ENCODE results near the gene CXCR4.
A peak's percentile ranks its signal among the peaks of the same experiment; 100 is the strongest.

The CXCR4 gene

GRCh38 chr2:136070913-136071312 is 47.0 kb downstream of the CXCR4 start:
- DNase-seq, result no peak

GRCh38 chr2:136069773-136070172 is 48.2 kb downstream of the CXCR4 start:
- no peak for DNase-seq

DNA sequence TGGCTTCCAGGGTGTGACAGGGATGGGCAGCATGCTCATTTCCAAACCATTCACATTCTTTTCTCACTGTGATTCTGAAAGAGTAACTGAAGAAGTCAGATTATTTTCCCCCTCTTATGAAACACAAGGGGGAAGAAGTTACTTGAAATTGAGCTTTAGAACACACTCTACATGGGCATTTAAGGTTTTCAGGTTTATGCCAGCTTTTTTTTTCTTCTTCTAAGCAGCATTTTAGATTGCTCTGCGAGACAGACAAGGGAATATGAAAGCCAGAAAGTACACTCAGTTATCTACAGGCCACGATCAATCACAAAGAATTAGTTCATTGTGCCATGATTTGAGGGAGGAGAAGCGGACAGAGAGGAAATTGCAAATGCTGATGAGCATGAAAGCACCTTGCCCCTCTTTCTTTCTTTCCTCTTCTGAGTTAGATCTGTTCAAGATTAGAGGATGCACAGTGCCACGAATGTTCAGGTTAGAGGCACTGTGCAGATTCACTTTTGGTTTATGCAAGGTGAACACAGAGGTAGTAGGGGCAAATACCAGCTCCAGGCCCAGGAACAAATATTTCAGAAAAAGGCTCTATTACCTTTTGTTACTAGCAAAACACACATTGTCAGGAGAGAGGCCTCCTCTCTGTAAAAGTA is 49.2 kb downstream of the CXCR4 start:
- DNase-seq, result peak; percentile 30

GRCh38 chr2:136067897-136068580 is 49.9 kb downstream of the CXCR4 start:
- no peak for DNase-seq

DNA sequence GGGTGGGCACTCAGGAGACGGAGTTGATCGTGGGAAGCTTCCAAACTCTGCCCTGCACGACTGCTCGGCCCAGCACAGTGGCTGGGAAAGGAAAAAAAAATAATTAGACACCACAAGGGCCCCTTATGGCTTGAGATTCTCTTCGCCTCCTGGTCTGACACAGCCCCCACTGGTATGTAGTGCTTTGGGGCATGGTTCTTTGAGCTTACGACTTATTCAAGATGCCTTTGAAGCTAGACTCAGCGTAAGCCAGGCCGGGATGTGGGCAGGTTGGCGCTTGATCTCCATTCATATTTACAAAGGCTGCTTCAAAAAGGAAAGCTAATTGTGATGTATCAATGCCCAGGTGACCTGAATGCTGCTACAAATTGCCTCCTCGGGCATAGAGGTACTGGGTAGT is 50.5 kb downstream of the CXCR4 start:
- no peak for DNase-seq

GRCh38 chr2:136065907-136066306 is 52.0 kb downstream of the CXCR4 start:
- no peak for DNase-seq

DNA sequence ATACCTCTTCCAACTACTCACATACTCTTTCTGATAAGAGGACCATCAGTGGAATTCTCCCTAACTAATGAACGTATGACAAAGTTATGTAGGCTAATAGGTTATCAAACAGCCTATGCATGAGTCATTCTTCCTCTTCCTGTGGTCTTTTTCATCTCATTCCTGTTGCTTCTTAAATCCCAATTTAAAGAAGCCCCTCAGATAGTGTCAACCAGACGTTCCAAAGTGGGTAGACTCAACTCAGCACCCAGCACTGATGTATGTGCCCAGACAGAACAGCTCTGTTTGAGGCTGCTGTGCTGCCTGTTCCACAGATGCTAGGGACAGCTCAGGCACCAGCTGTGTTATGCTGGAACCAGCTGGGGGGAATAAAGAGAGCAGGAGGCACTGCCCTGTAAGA is 52.6 kb downstream of the CXCR4 start:
- no peak for DNase-seq
